Measurements from ENCODE around the gene PRKAR1B.

The PRKAR1B gene

GRCh38 chr7:519484-520390 is 207.3 kb downstream of the PRKAR1B start, which contains the start of gene PDGFA:
PDGFA (minus strand) TSS chr7:519846; CDS start chr7:519001, 845 bp downstream.
- peak within 1 kb of the TSS; percentile 62 for H3K27ac ChIP-seq
- TF ChIP-seq ZFX (IDR thresholded peaks at IDR 0.05) (no peak), CTCF (conservative IDR thresholded peaks at IDR 0.05) (no peak; the same call in 1 of the 2 replicates)

- H3K27ac ChIP-seq: peak overlapping the region; percentile 62
- TF ChIP-seq ZFX (IDR thresholded peaks at IDR 0.05): no peak
- TF ChIP-seq CTCF (conservative IDR thresholded peaks at IDR 0.05): no peak
Measured at GRCh38 chr7:518630-519483, 208.2 kb downstream of the PRKAR1B start.

GRCh38 chr7:517774-518629 is 209.1 kb downstream of the PRKAR1B start:
- TF ChIP-seq ZFX (IDR thresholded peaks at IDR 0.05) (no peak), CTCF (conservative IDR thresholded peaks at IDR 0.05) (no peak)
- peak overlapping the region; percentile 62 for H3K27ac ChIP-seq

GRCh38 chr7:516606-517456 is 210.2 kb downstream of the PRKAR1B start:
- TF ChIP-seq ZFX (IDR thresholded peaks at IDR 0.05): no peak
- TF ChIP-seq CTCF (conservative IDR thresholded peaks at IDR 0.05): no peak
- no peak overlapping the region for H3K27ac ChIP-seq

- TF ChIP-seq ZFX (IDR thresholded peaks at IDR 0.05): no peak
- no peak for TF ChIP-seq CTCF (conservative IDR thresholded peaks at IDR 0.05)
- H3K27ac ChIP-seq: no peak overlapping the region
Measured at GRCh38 chr7:516216-516605, 210.9 kb downstream of the PRKAR1B start.

- TF ChIP-seq ZFX (IDR thresholded peaks at IDR 0.05) (no peak), CTCF (conservative IDR thresholded peaks at IDR 0.05) (no peak)
- H3K27ac ChIP-seq: no peak overlapping the region
Measured at GRCh38 chr7:515628-516027, 211.5 kb downstream of the PRKAR1B start.

Data from C4-2B (cell line).